ENCODE data around the gene ONECUT3.

Gene ONECUT3

GRCh38 chr19:1747285-1748114 lies 5.8 kb upstream of the ONECUT3 start (continued):
- TF ChIP-seq, protein P1, sequence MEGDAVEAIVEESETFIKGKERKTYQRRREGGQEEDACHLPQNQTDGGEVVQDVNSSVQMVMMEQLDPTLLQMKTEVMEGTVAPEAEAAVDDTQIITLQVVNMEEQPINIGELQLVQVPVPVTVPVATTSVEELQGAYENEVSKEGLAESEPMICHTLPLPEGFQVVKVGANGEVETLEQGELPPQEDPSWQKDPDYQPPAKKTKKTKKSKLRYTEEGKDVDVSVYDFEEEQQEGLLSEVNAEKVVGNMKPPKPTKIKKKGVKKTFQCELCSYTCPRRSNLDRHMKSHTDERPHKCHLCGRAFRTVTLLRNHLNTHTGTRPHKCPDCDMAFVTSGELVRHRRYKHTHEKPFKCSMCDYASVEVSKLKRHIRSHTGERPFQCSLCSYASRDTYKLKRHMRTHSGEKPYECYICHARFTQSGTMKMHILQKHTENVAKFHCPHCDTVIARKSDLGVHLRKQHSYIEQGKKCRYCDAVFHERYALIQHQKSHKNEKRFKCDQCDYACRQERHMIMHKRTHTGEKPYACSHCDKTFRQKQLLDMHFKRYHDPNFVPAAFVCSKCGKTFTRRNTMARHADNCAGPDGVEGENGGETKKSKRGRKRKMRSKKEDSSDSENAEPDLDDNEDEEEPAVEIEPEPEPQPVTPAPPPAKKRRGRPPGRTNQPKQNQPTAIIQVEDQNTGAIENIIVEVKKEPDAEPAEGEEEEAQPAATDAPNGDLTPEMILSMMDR (tag by site-specific recombination; IDR thresholded peaks at IDR 0.05), result no peak
- TF ChIP-seq ZNF394 (tag by site-specific recombination; IDR thresholded peaks at IDR 0.05; ENCODE audit: borderline replicate concordance), result peak; percentile 38
- peak; percentile 87 for TF ChIP-seq SP2 (tag by site-specific recombination; IDR thresholded peaks at IDR 0.05)
- peak; percentile 71; the same call in 1 of the 2 replicates for TF ChIP-seq PATZ1 (tag by site-specific recombination; IDR thresholded peaks at IDR 0.05)
- peak; percentile 93 for TF ChIP-seq EGR2 (tag by site-specific recombination; IDR thresholded peaks at IDR 0.05; ENCODE audit: low read depth)
- TF ChIP-seq KLF7 (tag by site-specific recombination; IDR thresholded peaks at IDR 0.05; ENCODE audit: borderline replicate concordance), result no peak
- TF ChIP-seq ZBTB11 (tag by site-specific recombination; conservative IDR thresholded peaks at IDR 0.05; ENCODE audit: low read depth), result no peak
- TF ChIP-seq ATF2 (tag by site-specific recombination; IDR thresholded peaks at IDR 0.05; ENCODE audit: low read depth), result no peak
- no peak for TF ChIP-seq GFI1B (tag by site-specific recombination; IDR thresholded peaks at IDR 0.05)
- no peak for TF ChIP-seq ZNF146 (tag by site-specific recombination; IDR thresholded peaks at IDR 0.05)
- TF ChIP-seq KLF16 (tag by site-specific recombination; IDR thresholded peaks at IDR 0.05), result no peak
- TF ChIP-seq ZNF248 (tag by site-specific recombination; IDR thresholded peaks at IDR 0.05), result no peak
- TF ChIP-seq ZIC2 (tag by site-specific recombination; IDR thresholded peaks at IDR 0.05), result peak; percentile 63
- TF ChIP-seq FEZF1 (tag by site-specific recombination; IDR thresholded peaks at IDR 0.05), result no peak
- no peak for TF ChIP-seq ZNF585B (tag by site-specific recombination; IDR thresholded peaks at IDR 0.05)
- no peak for TF ChIP-seq ZBTB10 (tag by site-specific recombination; IDR thresholded peaks at IDR 0.05)
- no peak for TF ChIP-seq ZNF677 (tag by site-specific recombination; IDR thresholded peaks at IDR 0.05)
- TF ChIP-seq, protein P2, sequence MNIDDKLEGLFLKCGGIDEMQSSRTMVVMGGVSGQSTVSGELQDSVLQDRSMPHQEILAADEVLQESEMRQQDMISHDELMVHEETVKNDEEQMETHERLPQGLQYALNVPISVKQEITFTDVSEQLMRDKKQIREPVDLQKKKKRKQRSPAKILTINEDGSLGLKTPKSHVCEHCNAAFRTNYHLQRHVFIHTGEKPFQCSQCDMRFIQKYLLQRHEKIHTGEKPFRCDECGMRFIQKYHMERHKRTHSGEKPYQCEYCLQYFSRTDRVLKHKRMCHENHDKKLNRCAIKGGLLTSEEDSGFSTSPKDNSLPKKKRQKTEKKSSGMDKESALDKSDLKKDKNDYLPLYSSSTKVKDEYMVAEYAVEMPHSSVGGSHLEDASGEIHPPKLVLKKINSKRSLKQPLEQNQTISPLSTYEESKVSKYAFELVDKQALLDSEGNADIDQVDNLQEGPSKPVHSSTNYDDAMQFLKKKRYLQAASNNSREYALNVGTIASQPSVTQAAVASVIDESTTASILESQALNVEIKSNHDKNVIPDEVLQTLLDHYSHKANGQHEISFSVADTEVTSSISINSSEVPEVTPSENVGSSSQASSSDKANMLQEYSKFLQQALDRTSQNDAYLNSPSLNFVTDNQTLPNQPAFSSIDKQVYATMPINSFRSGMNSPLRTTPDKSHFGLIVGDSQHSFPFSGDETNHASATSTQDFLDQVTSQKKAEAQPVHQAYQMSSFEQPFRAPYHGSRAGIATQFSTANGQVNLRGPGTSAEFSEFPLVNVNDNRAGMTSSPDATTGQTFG (tag by site-specific recombination; IDR thresholded peaks at IDR 0.05; ENCODE audit: borderline replicate concordance), result no peak
- TF ChIP-seq, protein P3, sequence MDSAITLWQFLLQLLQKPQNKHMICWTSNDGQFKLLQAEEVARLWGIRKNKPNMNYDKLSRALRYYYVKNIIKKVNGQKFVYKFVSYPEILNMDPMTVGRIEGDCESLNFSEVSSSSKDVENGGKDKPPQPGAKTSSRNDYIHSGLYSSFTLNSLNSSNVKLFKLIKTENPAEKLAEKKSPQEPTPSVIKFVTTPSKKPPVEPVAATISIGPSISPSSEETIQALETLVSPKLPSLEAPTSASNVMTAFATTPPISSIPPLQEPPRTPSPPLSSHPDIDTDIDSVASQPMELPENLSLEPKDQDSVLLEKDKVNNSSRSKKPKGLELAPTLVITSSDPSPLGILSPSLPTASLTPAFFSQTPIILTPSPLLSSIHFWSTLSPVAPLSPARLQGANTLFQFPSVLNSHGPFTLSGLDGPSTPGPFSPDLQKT (IDR thresholded peaks at IDR 0.05; ENCODE audit: borderline replicate concordance, low read depth, low read length), result no peak
- TF ChIP-seq ZBTB6 (tag by site-specific recombination; IDR thresholded peaks at IDR 0.05), result 0 out of 2 replicates have a peak, but pooled peaks have one; percentile 52

All from HEK293 (cell line).